Left lung (tissue), 10 donors: ENCODE data around the gene BACH2. TPM values are rescaled to one million over a fixed set of nuclear protein-coding genes. Genes with fewer than 3 reads are reported as not detected.

Experiments used
- ATAC-seq: fragments of 200-7000 bp; cut with Tn5 transposase; one replicate; pipeline ENCODE4 v1.9.1; 2020; ENCODE audit warnings: moderate library complexity
- DNase-seq, 4 donors: peaks; one replicate each; pipeline ENCODE4 v3.0.0-alpha.2; 2013 to 2020
- H3K27ac ChIP-seq, 2 donors: fragments of 200-600 bp; sonication (generic) in 1 of 2; one replicate each; pipeline versions ENCODE4 v1.5.0 to v1.8.0; 2020 to 2021
- H3K27me3 ChIP-seq, 2 donors: fragments of 200-600 bp; sonication (generic) in 1 of 2; one replicate each; pipeline versions ENCODE4 v1.5.0 to v1.8.0; 2020 to 2021
- H3K36me3 ChIP-seq, 2 donors: fragments of 200-600 bp; sonication (generic) in 1 of 2; one replicate each; pipeline versions ENCODE4 v1.5.0 to v1.8.0; 2020 to 2021
- H3K4me1 ChIP-seq, 2 donors: fragments of 200-600 bp; one replicate each; pipeline ENCODE4 v1.8.0; 2021
- H3K4me3 ChIP-seq, 2 donors: fragments of 200-600 bp; sonication (generic) in 1 of 2; one replicate each; pipeline versions ENCODE4 v1.5.0 to v1.8.0; 2020 to 2021; ENCODE audit warnings: mild to moderate bottlenecking in 1 of 2
- H3K9me3 ChIP-seq, 2 donors: fragments of 200-600 bp; sonication (generic) in 1 of 2; one replicate each; pipeline versions ENCODE4 v1.5.0 to v1.8.0; 2020 to 2021
- intact Hi-C, 2 donors: fragments of 100-400 bp; cut with DNase I; formaldehyde crosslinking; loops; one replicate each; pipeline versions ENCODE4 v1.11.2 to v1.14.2; 2022
- polyA plus RNA-seq, 6 donors: library from polyadenylated mRNA; unstranded; fragments of 120-200 nt; gene quantifications; one replicate each; pipeline ENCODE4 v1.2.1, GENCODE V29; 2013; ENCODE audit not compliant: insufficient read length in 6 of 6
- total RNA-seq, 2 donors: library from RNA; stranded (reverse); fragmentation: NEBNext Ultra II Directional; extraction: Animal tissue kit (Norgen Biotek cat#: 25700); gene quantifications; one replicate each; pipeline ENCODE4 v1.2.1, GENCODE V29; 2021
- TF ChIP-seq, protein P1 (sequence below), 2 donors: fragments of 200-600 bp; sonication (generic) in 1 of 2; IDR thresholded peaks; one replicate each; pipeline versions ENCODE4 v1.5.0 to v1.8.0; 2021; ENCODE audit warnings: antibody characterized with exemption in 2 of 2
- donor health status: DM: no; HTN: yes; CAD: no.
- donor health status: DM: no; HTN: no; CAD: no.

Gene BACH2
- total and polyA plus RNA-seq, 8 donors: 3.8 to 10.6 (median 8.9) TPM

DNA sequence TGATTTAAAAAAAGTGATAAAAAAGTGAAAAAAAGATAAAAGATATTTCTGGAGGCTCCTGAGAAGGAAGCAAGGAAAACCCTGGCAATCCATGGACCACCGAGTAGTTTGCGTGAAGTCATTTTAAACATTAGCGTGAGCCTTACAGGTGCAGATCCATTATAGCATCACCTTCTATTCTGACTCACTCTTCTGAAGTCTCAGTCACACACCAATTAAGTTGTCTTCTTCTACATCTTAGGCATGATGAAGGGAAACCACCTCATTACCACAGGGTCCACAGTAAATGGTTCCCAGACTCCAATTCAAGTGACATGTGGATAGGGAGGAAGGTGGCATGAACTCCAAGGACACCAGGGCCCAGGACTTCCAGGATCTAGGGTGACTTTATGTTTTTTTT lies 303.2 kb downstream of the BACH2 start:
- no peak for ATAC-seq
- intact Hi-C loops: no loop called here

DNA sequence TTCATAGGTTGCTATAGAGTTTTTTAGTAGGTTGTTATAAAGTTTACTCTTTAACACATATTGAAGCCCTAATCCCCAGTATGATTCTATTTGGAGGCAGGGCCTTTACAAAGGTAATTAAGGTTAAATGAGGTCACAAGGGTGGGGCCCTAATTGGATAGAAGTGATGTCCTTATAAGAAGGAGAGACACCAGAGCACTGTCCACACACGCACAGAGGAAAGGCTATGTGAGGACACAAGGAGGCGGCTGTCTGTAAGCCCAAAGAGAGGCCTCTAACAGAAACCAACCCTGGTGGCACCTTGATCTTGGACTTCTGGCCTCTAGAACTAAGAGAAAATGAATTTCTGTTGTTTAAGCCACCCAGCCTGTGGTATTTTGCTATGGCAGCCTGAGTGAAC lies 303.8 kb downstream of the BACH2 start:
- no peak for ATAC-seq
- H3K4me1 ChIP-seq: no peaks in the 10 kb centered on the region
- intact Hi-C loops: no loop called here
- no peaks in the 10 kb centered on the region for H3K36me3 ChIP-seq
- no peaks in the 10 kb centered on the region for H3K27me3 ChIP-seq
- no peak overlapping the region for H3K27ac ChIP-seq
- H3K4me3 ChIP-seq: no peak overlapping the region
- DNase-seq: no peak
- no peaks in the 10 kb centered on the region for H3K9me3 ChIP-seq
- TF ChIP-seq, protein P1, sequence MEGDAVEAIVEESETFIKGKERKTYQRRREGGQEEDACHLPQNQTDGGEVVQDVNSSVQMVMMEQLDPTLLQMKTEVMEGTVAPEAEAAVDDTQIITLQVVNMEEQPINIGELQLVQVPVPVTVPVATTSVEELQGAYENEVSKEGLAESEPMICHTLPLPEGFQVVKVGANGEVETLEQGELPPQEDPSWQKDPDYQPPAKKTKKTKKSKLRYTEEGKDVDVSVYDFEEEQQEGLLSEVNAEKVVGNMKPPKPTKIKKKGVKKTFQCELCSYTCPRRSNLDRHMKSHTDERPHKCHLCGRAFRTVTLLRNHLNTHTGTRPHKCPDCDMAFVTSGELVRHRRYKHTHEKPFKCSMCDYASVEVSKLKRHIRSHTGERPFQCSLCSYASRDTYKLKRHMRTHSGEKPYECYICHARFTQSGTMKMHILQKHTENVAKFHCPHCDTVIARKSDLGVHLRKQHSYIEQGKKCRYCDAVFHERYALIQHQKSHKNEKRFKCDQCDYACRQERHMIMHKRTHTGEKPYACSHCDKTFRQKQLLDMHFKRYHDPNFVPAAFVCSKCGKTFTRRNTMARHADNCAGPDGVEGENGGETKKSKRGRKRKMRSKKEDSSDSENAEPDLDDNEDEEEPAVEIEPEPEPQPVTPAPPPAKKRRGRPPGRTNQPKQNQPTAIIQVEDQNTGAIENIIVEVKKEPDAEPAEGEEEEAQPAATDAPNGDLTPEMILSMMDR (IDR thresholded peaks at IDR 0.05): no peak

More for the DNA sequence above, 303.2 kb downstream of the BACH2 start:
- no peaks in the 10 kb centered on the region for H3K9me3 ChIP-seq
- no peak overlapping the region for H3K4me3 ChIP-seq
- H3K36me3 ChIP-seq: no peaks in the 10 kb centered on the region
- H3K27ac ChIP-seq: no peak overlapping the region
- TF ChIP-seq, protein P1 (IDR thresholded peaks at IDR 0.05): no peak
- H3K4me1 ChIP-seq: no peaks in the 10 kb centered on the region
- no peaks in the 10 kb centered on the region for H3K27me3 ChIP-seq
- no peak for DNase-seq

DNA sequence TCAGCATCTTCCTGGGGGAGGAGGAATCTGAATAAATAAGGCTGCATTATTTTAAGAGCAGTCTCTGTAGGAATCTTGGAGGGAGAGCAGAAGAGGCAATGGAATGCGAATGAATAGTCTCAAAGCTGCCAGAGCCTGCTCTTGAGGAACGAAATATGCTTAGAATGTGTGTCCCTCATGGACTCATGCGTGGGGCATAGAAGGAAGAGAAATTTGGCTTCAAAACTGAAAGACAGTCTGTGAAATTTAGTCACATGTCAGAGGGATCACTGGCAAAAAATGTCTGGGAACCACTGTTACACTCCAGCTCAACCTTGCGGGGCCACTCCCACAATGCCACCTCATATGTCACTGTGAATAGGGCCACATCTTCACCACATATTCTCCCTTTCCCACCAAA lies 306.9 kb downstream of the BACH2 start:
- no peaks in the 10 kb centered on the region for H3K27me3 ChIP-seq
- H3K9me3 ChIP-seq: no peaks in the 10 kb centered on the region
- H3K36me3 ChIP-seq: no peaks in the 10 kb centered on the region
- ATAC-seq (no peak), DNase-seq (no peak)
- no peak overlapping the region for H3K27ac ChIP-seq
- intact Hi-C loops: no loop called here
- TF ChIP-seq, protein P1 (IDR thresholded peaks at IDR 0.05): no peak
- no peak overlapping the region for H3K4me3 ChIP-seq
- H3K4me1 ChIP-seq: no peaks in the 10 kb centered on the region

DNA sequence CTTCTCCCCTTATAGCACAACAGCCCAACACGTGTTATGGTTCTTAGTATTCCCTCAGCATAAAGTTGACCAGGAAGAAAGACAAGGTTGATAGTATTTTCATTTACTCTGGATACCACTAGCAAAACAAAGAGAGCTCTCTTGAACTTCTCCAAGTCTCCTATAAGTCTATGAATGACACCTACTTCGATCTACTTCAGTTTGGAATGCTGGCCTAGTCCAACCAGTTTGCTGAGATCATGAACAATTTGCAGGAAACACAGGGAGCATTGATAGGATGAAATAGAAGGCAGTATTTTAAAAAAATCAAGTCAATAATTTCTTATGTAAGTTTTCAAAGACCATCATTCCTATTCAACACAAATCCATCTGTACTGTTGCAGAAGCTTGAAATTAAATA lies 308.8 kb downstream of the BACH2 start:
- no peaks in the 10 kb centered on the region for H3K9me3 ChIP-seq
- H3K27ac ChIP-seq: no peak overlapping the region
- DNase-seq (no peak), ATAC-seq (peak; percentile 54)
- H3K4me3 ChIP-seq: no peak overlapping the region
- intact Hi-C loops: no loop called here
- TF ChIP-seq, protein P1 (IDR thresholded peaks at IDR 0.05): no peak
- no peaks in the 10 kb centered on the region for H3K27me3 ChIP-seq
- H3K36me3 ChIP-seq: no peaks in the 10 kb centered on the region
- no peaks in the 10 kb centered on the region for H3K4me1 ChIP-seq

DNA sequence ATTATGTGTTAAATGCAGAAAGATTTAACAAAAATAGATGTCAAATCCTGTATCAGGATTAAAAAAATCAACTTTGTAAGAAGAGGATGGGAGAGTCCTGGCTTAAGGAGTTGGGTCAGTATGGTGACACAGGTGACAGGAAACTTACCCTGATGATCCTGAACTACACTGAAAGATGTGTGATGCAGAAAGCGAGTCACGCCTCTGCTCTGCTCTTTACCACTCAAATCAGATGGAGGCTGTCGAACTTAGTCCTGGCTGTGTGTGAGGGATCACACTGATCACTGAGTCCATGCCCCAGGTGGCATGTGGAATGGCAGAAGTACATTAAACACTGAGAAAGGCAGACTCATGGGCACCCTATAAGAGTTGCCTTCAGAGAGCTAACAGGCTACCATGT lies 309.5 kb downstream of the BACH2 start:
- ATAC-seq (no peak), DNase-seq (no peak)
- no peaks in the 10 kb centered on the region for H3K4me1 ChIP-seq
- H3K36me3 ChIP-seq: no peaks in the 10 kb centered on the region
- H3K27ac ChIP-seq: no peak overlapping the region
- intact Hi-C loops: no loop called here
- H3K27me3 ChIP-seq: no peaks in the 10 kb centered on the region
- TF ChIP-seq, protein P1 (IDR thresholded peaks at IDR 0.05): no peak
- H3K4me3 ChIP-seq: no peak overlapping the region
- no peaks in the 10 kb centered on the region for H3K9me3 ChIP-seq
